Calu3 (cell line): Measurements from ENCODE around the gene TOB1. TPM values are rescaled to one million over a fixed set of nuclear protein-coding genes. Genes with fewer than 3 reads are reported as not detected.
A peak's percentile ranks its signal among the peaks of the same experiment; 100 is the strongest.

ENCODE experiments used
- BruUV-seq: library from RNA; stranded (reverse); fragments of 400-500 nt; replicated peaks from 2 replicates; lab custom pipeline; 2021; lab: Mats Ljungman, UMichigan
- CTCF ChIA-PET: fragments of 300-600 bp; sonication (Branson Sonifier 250); formaldehyde crosslinking; loops from one replicate; lab custom pipeline; 2022; ENCODE audit warnings: antibody characterized with exemption; lab: Charles Lee
- DNase-seq: peaks from one replicate; pipeline ENCODE4 v3.0.0; 2022
- H3K27ac Mint-ChIP-seq: one replicate; pipeline ENCODE4 v1.8.0; 2022; ENCODE audit warnings: mixed read lengths; ENCODE audit not compliant: unreplicated experiment
- H3K27me3 Mint-ChIP-seq: one replicate; pipeline ENCODE4 v1.8.0; 2022; ENCODE audit warnings: mixed read lengths; ENCODE audit not compliant: unreplicated experiment
- H3K36me3 Mint-ChIP-seq: one replicate; pipeline ENCODE4 v1.8.0; 2022; ENCODE audit warnings: mild to moderate bottlenecking, moderate library complexity, mixed read lengths; ENCODE audit not compliant: insufficient read depth, unreplicated experiment
- H3K4me1 Mint-ChIP-seq: one replicate; pipeline ENCODE4 v1.8.0; 2022; ENCODE audit warnings: mild to moderate bottlenecking, low read depth, mixed read lengths; ENCODE audit not compliant: unreplicated experiment
- H3K4me3 Mint-ChIP-seq: one replicate; pipeline ENCODE4 v1.8.0; 2022; ENCODE audit warnings: mild to moderate bottlenecking, low read depth, moderate library complexity, mixed read lengths; ENCODE audit not compliant: unreplicated experiment
- H3K9me3 Mint-ChIP-seq: one replicate; pipeline ENCODE4 v1.8.0; 2022; ENCODE audit warnings: low read depth, mixed read lengths; ENCODE audit not compliant: unreplicated experiment
- CTCF ChIP-seq: fragments of 200-600 bp; IDR thresholded peaks from one replicate; pipeline ENCODE4 v1.8.0; 2022; ENCODE audit warnings: antibody characterized with exemption; ENCODE audit not compliant: unreplicated experiment
- intact Hi-C: fragments of 100-400 bp; cut with micrococcal nuclease; formaldehyde crosslinking; loops from one replicate; pipeline ENCODE4 v1.10.0; 2022; ENCODE audit not compliant: unreplicated experiment
- total RNA-seq: library from RNA; stranded (reverse); gene quantifications from 2 replicates; pipeline ENCODE4 v1.2.3, GENCODE V29; 2022

Gene TOB1
- total RNA-seq, 1 experiment from 2014 or later, result 177 TPM

GRCh38 chr17:50904518-50905459 lies 38.6 kb upstream of the TOB1 start:
- no TSS peak for BruUV-seq
- peak; percentile 33 for TF ChIP-seq CTCF
- H3K4me1 Mint-ChIP-seq, result peaks cover 73% of the 10 kb centered on the region
- DNase-seq, result peak; percentile 86
- H3K27ac Mint-ChIP-seq, result peak overlapping the region; percentile 89
- H3K27me3 Mint-ChIP-seq, result no peaks in the 10 kb centered on the region
- peaks cover 2% of the 10 kb centered on the region for H3K9me3 Mint-ChIP-seq
- H3K4me3 Mint-ChIP-seq, result peak overlapping the region; percentile 38
- CTCF ChIA-PET, result interaction anchor here (0.6 to 3.1 kb wide), 19 partner anchors 8 to 144 kb away, joined by 3 to 18 read pairs (median 7); partner anchors contain the start of gene TOB1
- intact Hi-C loops, result loop anchor here (1.0 to 5.0 kb wide), 2 partner anchors 37 to 46 kb away; partner anchors contain the start of gene TOB1
- peaks cover 23% of the 10 kb centered on the region for H3K36me3 Mint-ChIP-seq

GRCh38 chr17:50903604-50904517 lies 37.7 kb upstream of the TOB1 start:
- TF ChIP-seq CTCF, result no peak
- no peak for DNase-seq
- CTCF ChIA-PET, result interaction anchor here (1.0 to 3.1 kb wide), 13 partner anchors 7 to 52 kb away, joined by 3 to 18 read pairs (median 7); partner anchors contain the start of gene TOB1
- Mint-ChIP-seq H3K4me1 (peaks cover 68% of the 10 kb centered on the region), H3K27ac (peak overlapping the region; percentile 89), H3K36me3 (peaks cover 23% of the 10 kb centered on the region), H3K27me3 (no peaks in the 10 kb centered on the region), H3K9me3 (peaks cover 2% of the 10 kb centered on the region), H3K4me3 (peak overlapping the region; percentile 38)
- BruUV-seq, result no TSS peak
- intact Hi-C loops, result loop anchor here (1.0 kb wide), 1 partner anchor 46 kb away; no protein-coding TSS in a partner anchor

GRCh38 chr17:50902372-50903353 lies 36.5 kb upstream of the TOB1 start:
- no TSS peak for BruUV-seq
- H3K27ac Mint-ChIP-seq, result peak overlapping the region; percentile 89
- intact Hi-C loops, result no loop called here
- peaks cover 2% of the 10 kb centered on the region for H3K9me3 Mint-ChIP-seq
- DNase-seq, result no peak
- no peak overlapping the region for H3K4me3 Mint-ChIP-seq
- CTCF ChIA-PET, result interaction anchor here (0.6 to 3.1 kb wide), 6 partner anchors 9 to 39 kb away, joined by 3 to 18 read pairs (median 4); partner anchors contain the start of gene TOB1
- no peaks in the 10 kb centered on the region for H3K27me3 Mint-ChIP-seq
- H3K4me1 Mint-ChIP-seq, result peaks cover 68% of the 10 kb centered on the region
- H3K36me3 Mint-ChIP-seq, result peaks cover 31% of the 10 kb centered on the region
- TF ChIP-seq CTCF, result no peak
